Stimulated activated memory B cell treated with anti-CD40 and anti-IgM and Interleukin-4, amounts not matched to agents 10 μg/mL and 1 μg/mL and 100 μg/mL, for 72 hours (primary cell): ENCODE measurements around the gene TRIM7.

Experiments
- ATAC-seq: fragments of 150-1000 bp; cut with Tn5 transposase; 2 replicates; pipeline ENCODE4 v1.10.0; 2021
- H3K27ac Mint-ChIP-seq: one replicate; pipeline ENCODE4 v1.8.0; 2022; ENCODE audit warnings: mild to moderate bottlenecking, mixed read lengths
- H3K27me3 Mint-ChIP-seq: one replicate; pipeline ENCODE4 v1.8.0; 2022; ENCODE audit warnings: mixed read lengths
- H3K36me3 Mint-ChIP-seq: one replicate; pipeline ENCODE4 v1.8.0; 2022; ENCODE audit warnings: mixed read lengths
- H3K4me1 Mint-ChIP-seq: one replicate; pipeline ENCODE4 v1.8.0; 2022; ENCODE audit warnings: mixed read lengths
- H3K4me3 Mint-ChIP-seq: one replicate; pipeline ENCODE4 v1.8.0; 2022; ENCODE audit warnings: mild to moderate bottlenecking, moderate library complexity, mixed read lengths
- H3K9me3 Mint-ChIP-seq: one replicate; pipeline ENCODE4 v1.8.0; 2022; ENCODE audit warnings: mixed read lengths

TRIM7 gene

DNA sequence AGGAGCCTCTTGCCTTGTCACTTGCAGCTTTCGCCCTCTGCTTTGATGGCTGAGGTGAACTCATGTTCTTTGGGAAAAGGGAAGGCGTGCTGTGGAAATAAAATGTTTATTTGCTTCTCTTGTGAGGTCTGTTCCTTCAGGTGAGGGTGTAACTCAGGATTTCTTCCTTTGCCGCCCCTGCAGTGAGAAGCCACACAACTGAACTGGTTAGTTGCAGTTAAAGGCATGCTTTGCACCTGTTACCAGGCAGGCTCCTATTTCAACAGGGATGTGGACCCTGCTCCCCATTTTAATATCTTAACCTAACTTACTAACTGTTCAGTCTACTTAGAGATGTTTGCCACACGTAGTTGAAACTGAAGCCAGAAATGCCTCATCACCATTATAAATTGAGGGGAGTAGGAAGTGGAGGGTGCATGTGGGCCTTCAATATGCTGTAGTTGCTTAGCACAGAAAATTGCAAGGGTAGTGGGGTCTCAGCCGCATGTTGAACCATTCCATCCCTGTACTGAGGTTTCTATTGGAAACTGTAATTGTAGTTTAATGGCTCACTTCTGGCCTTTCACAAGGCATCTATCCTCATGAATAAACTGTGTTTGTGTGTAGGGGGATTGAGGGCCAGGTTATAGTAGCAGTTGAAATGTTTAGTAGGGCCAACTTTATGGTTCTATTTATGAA lies 30.8 kb upstream of the TRIM7 start:
- H3K36me3 Mint-ChIP-seq: peaks cover 86% of the 10 kb centered on the region
- no peak for ATAC-seq
- peak overlapping the region; percentile 10 for H3K27ac Mint-ChIP-seq
- H3K9me3 Mint-ChIP-seq: no peaks in the 10 kb centered on the region
- peaks cover 20% of the 10 kb centered on the region for H3K4me1 Mint-ChIP-seq
- H3K4me3 Mint-ChIP-seq: no peak overlapping the region
- no peaks in the 10 kb centered on the region for H3K27me3 Mint-ChIP-seq

GRCh38 chr5:181235323-181235688 lies 30.3 kb upstream of the TRIM7 start:
- Mint-ChIP-seq H3K4me3 (no peak overlapping the region), H3K9me3 (no peaks in the 10 kb centered on the region), H3K27me3 (no peaks in the 10 kb centered on the region), H3K4me1 (peaks cover 18% of the 10 kb centered on the region), H3K36me3 (peaks cover 86% of the 10 kb centered on the region), H3K27ac (peak overlapping the region; percentile 10)
- no peak for ATAC-seq

GRCh38 chr5:181234455-181235306 lies 29.7 kb upstream of the TRIM7 start:
- no peaks in the 10 kb centered on the region for H3K9me3 Mint-ChIP-seq
- H3K36me3 Mint-ChIP-seq: peaks cover 87% of the 10 kb centered on the region
- no peak overlapping the region for H3K4me3 Mint-ChIP-seq
- H3K27me3 Mint-ChIP-seq: no peaks in the 10 kb centered on the region
- no peak for ATAC-seq
- peak overlapping the region; percentile 10 for H3K27ac Mint-ChIP-seq
- peaks cover 22% of the 10 kb centered on the region for H3K4me1 Mint-ChIP-seq

DNA sequence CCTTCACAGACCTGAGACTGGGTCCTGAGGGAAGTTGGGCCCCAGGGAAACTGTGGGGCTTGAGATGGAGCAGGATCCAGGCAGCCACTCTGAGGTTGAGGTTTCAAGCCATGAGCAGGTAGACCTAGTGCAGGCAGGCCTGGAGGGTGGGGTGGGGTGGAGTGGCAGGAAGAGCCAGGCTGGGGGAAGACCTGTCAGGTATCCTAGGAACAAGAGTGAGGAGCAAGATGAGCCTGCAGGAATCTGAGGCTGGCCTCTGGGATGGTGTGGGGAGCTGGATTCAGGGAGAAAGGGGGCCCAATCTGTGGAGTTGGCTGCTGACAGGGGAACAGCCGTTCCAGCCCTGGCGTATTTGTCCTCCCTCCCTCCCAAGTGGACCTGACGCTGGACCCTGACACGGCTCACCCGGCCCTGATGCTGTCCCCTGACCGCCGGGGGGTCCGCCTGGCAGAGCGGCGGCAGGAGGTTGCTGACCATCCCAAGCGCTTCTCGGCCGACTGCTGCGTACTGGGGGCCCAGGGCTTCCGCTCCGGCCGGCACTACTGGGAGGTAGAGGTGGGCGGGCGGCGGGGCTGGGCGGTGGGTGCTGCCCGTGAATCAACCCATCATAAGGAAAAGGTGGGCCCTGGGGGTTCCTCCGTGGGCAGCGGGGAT lies 28.9 kb upstream of the TRIM7 start:
- ATAC-seq: peak; percentile 25
- Mint-ChIP-seq H3K36me3 (peaks cover 87% of the 10 kb centered on the region), H3K27me3 (no peaks in the 10 kb centered on the region), H3K27ac (peak overlapping the region; percentile 4), H3K4me3 (no peak overlapping the region), H3K9me3 (no peaks in the 10 kb centered on the region), H3K4me1 (peaks cover 23% of the 10 kb centered on the region)

- no peak for ATAC-seq
- peaks cover 16% of the 10 kb centered on the region for H3K4me1 Mint-ChIP-seq
- H3K27ac Mint-ChIP-seq: peak overlapping the region; percentile 4
- no peaks in the 10 kb centered on the region for H3K9me3 Mint-ChIP-seq
- H3K27me3 Mint-ChIP-seq: no peaks in the 10 kb centered on the region
- peaks cover 80% of the 10 kb centered on the region for H3K36me3 Mint-ChIP-seq
- H3K4me3 Mint-ChIP-seq: no peak overlapping the region
These were observed 28.2 kb upstream of the TRIM7 start for GRCh38 chr5:181233088-181233800.

DNA sequence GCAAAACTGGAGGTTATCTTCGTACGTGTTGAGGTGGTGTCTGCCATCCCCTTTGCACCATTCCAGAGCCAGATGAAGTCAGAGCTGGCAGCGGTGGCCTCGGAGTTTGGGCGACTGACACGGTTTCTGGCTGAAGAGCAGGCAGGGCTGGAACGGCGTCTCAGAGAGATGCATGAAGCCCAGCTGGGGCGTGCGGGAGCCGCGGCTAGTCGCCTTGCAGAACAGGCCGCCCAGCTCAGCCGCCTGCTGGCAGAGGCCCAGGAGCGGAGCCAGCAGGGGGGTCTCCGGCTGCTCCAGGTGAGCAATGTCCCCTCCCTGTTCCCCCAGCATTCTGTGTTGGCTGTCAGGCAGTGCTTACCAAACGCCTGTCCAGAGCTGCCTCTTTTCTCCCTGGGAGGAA lies 27.6 kb upstream of the TRIM7 start:
- H3K4me3 Mint-ChIP-seq: no peak overlapping the region
- ATAC-seq: no peak
- no peaks in the 10 kb centered on the region for H3K9me3 Mint-ChIP-seq
- no peaks in the 10 kb centered on the region for H3K27me3 Mint-ChIP-seq
- no peak overlapping the region for H3K27ac Mint-ChIP-seq
- H3K4me1 Mint-ChIP-seq: peaks cover 10% of the 10 kb centered on the region
- peaks cover 74% of the 10 kb centered on the region for H3K36me3 Mint-ChIP-seq

GRCh38 chr5:181231432-181231831 lies 26.4 kb upstream of the TRIM7 start:
- no peaks in the 10 kb centered on the region for H3K9me3 Mint-ChIP-seq
- no peak overlapping the region for H3K4me3 Mint-ChIP-seq
- H3K27ac Mint-ChIP-seq: peak overlapping the region; percentile 51
- H3K36me3 Mint-ChIP-seq: peaks cover 62% of the 10 kb centered on the region
- no peak for ATAC-seq
- no peaks in the 10 kb centered on the region for H3K27me3 Mint-ChIP-seq
- H3K4me1 Mint-ChIP-seq: peaks cover 10% of the 10 kb centered on the region

DNA sequence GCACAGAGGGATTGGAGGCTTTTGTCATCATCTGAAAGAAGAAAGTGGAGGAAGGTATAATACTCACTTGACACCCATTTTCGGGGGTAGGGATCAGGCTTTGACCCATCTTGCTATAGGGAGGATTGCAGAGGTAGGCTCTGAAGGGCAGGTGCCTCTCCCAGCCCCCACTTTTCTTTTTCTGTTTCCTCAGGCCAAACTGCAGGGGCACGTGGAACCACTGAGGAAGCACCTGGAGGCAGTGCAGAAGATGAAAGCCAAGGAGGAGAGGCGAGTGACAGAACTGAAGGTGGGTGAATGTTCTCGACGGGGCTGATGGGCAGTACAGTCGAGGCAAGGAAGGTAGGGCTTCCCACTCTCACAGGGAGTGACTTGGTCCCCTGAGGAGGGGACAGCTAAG lies 25.6 kb upstream of the TRIM7 start:
- peaks cover 53% of the 10 kb centered on the region for H3K36me3 Mint-ChIP-seq
- no peak for ATAC-seq
- peaks cover 14% of the 10 kb centered on the region for H3K4me1 Mint-ChIP-seq
- no peak overlapping the region for H3K4me3 Mint-ChIP-seq
- no peak overlapping the region for H3K27ac Mint-ChIP-seq
- no peaks in the 10 kb centered on the region for H3K9me3 Mint-ChIP-seq
- H3K27me3 Mint-ChIP-seq: no peaks in the 10 kb centered on the region

DNA sequence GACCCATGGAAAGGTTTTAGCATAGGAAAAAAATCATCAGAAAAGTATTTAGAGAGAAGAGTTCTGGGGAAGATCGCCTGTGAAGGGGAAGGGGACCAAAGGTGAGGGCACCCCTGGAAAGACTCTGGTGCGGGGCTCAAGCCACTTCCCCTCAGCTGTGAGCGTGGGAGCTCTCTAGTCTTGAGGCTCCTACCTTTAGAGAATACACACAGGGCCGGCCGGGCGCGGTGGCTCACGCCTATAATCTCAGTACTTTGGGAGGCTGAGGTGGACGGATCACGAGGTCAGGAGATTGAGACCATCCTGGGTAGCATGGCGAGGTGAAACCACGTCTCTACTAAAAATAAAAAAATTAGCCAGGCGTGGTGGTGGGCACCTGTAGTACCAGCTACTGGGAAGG lies 25.0 kb upstream of the TRIM7 start:
- ATAC-seq: no peak
- peaks cover 20% of the 10 kb centered on the region for H3K4me1 Mint-ChIP-seq
- H3K27me3 Mint-ChIP-seq: no peaks in the 10 kb centered on the region
- H3K4me3 Mint-ChIP-seq: no peak overlapping the region
- no peaks in the 10 kb centered on the region for H3K9me3 Mint-ChIP-seq
- peaks cover 48% of the 10 kb centered on the region for H3K36me3 Mint-ChIP-seq
- H3K27ac Mint-ChIP-seq: peak overlapping the region; percentile 20

- Mint-ChIP-seq H3K9me3 (peaks cover 3% of the 10 kb centered on the region), H3K4me1 (peaks cover 54% of the 10 kb centered on the region), H3K4me3 (peak overlapping the region; percentile 88), H3K36me3 (peaks cover 6% of the 10 kb centered on the region), H3K27ac (peak overlapping the region; percentile 86), H3K27me3 (no peaks in the 10 kb centered on the region)
- ATAC-seq: no peak
These were observed 19.6 kb upstream of the TRIM7 start for GRCh38 chr5:181224390-181225229.

GRCh38 chr5:181223729-181224389 lies 18.9 kb upstream of the TRIM7 start:
- peak; percentile 34 for ATAC-seq
- H3K36me3 Mint-ChIP-seq: no peaks in the 10 kb centered on the region
- peaks cover 3% of the 10 kb centered on the region for H3K9me3 Mint-ChIP-seq
- peak overlapping the region; percentile 88 for H3K4me3 Mint-ChIP-seq
- peaks cover 51% of the 10 kb centered on the region for H3K4me1 Mint-ChIP-seq
- no peaks in the 10 kb centered on the region for H3K27me3 Mint-ChIP-seq
- peak overlapping the region; percentile 86 for H3K27ac Mint-ChIP-seq

- H3K4me1 Mint-ChIP-seq: peaks cover 51% of the 10 kb centered on the region
- no peaks in the 10 kb centered on the region for H3K36me3 Mint-ChIP-seq
- no peaks in the 10 kb centered on the region for H3K27me3 Mint-ChIP-seq
- peak within 1 kb of the TSS; percentile 88 for H3K4me3 Mint-ChIP-seq
- peak within 1 kb of the TSS; percentile 86 for H3K27ac Mint-ChIP-seq
- peaks cover 3% of the 10 kb centered on the region for H3K9me3 Mint-ChIP-seq
- ATAC-seq: peak; percentile 89
These were observed 18.2 kb upstream of the TRIM7 start, which contains the start of gene TRIM41 for GRCh38 chr5:181223058-181223728. Gene TRIM41, plus strand, starts transcription at chr5:181223281. Its CDS starts 719 bp downstream, at chr5:181224000.

DNA sequence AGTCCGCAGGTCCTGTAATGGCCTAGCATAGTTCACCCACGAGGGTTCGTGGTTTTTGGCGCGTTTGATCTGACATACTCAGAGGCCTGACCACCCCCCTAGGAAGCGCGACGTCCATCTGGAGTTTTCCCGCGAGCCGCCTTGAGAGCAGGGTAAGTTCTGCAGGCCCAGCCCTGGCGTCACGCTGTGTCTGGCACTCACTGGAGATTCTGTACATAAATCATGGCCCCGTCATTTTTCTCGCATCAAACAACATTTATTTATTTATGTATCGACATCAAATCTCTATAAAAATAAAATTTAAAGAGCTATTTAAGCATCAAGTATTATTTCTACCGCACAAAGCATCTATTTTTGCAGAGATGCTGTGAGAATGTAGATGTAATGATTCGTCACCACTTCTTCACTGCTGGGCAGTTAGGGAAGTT lies 17.6 kb upstream of the TRIM7 start:
- H3K27ac Mint-ChIP-seq: peak overlapping the region; percentile 86
- H3K4me1 Mint-ChIP-seq: peaks cover 53% of the 10 kb centered on the region
- peaks cover 3% of the 10 kb centered on the region for H3K9me3 Mint-ChIP-seq
- ATAC-seq: no peak
- no peaks in the 10 kb centered on the region for H3K36me3 Mint-ChIP-seq
- peak overlapping the region; percentile 88 for H3K4me3 Mint-ChIP-seq
- H3K27me3 Mint-ChIP-seq: no peaks in the 10 kb centered on the region
